ENCODE data around the gene FAF1. TPM values are rescaled to one million over a fixed set of nuclear protein-coding genes. Genes with fewer than 3 reads are reported as not detected.

Gene FAF1
- total and polyA plus RNA-seq, 2 donors (not counting 3 experiments of a cell fraction or from before 2014, with no cell fraction given) = 9.0 to 57.6 TPM

- ChIA-PET POLR2A (no interaction called here), CTCF (interaction anchor here (3.0 kb wide), 1 partner anchor 31 kb away, joined by 15 read pairs; no protein-coding TSS in a partner anchor)
- Histone ChIP-seq H3K9me1 (replicated peaks; ENCODE audit: control insufficient read depth, extremely low read depth, insufficient read depth, low read length) (no peaks in the 10 kb centered on the region), H3K4me1 (ENCODE audit: control insufficient read depth, extremely low read depth, insufficient read depth, low read length) (no peaks in the 10 kb centered on the region), H4K20me1 (replicated peaks; ENCODE audit: control insufficient read depth, extremely low read depth, insufficient read depth, low read length) (peaks cover 2% of the 10 kb centered on the region), H3K79me2 (ENCODE audit: control insufficient read depth, insufficient read depth, low read length) (peaks cover 33% of the 10 kb centered on the region), H3K4me2 (ENCODE audit: insufficient read depth, low read length) (no peak overlapping the region), H3K36me3 (ENCODE audit: control insufficient read depth in 2 of 2, extremely low read depth in 1 of 2, insufficient read depth in 2 of 2, low read length in 2 of 2) (no peaks in the 10 kb centered on the region), H3K4me3 (replicated peaks in 1 of 3; ENCODE audit: insufficient read depth in 1 of 3, low read depth in 1 of 3, low read length in 3 of 3) (no peak overlapping the region), H3K27ac (ENCODE audit: insufficient read depth, low read depth, low read length) (no peak overlapping the region), H3K9ac (replicated peaks; ENCODE audit: extremely low read depth, insufficient read depth, low read length) (no peak overlapping the region), H3K27me3 (ENCODE audit: control insufficient read depth in 2 of 2, insufficient read depth in 2 of 2, low read length in 2 of 2) (no peaks in the 10 kb centered on the region), H2AFZ (ENCODE audit: low read depth, low read length) (no peak overlapping the region), H3K9me3 (replicated peaks; ENCODE audit: control insufficient read depth, insufficient read depth, low read length) (no peaks in the 10 kb centered on the region)
- intact Hi-C loops (cut with micrococcal nuclease) = no loop called here
- BruUV-seq (replicated peaks) = no TSS peak
- no peak for DNase-seq (ENCODE audit: low read depth, low spot score)
- no peak for FAIRE-seq
- dilution Hi-C loops (cut with MboI; ENCODE audit: extremely low pct_ligation_motif_present, low sequenced_read_pairs) = no loop called here
- TF ChIP-seq GATA2 (IDR thresholded peaks at IDR 0.05; ENCODE audit: insufficient read depth, insufficient read length, low read depth, low read length) (no peak), POLR2A (IDR thresholded peaks at IDR 0.05; ENCODE audit: low read depth, low read length) (no peak), JUN (IDR thresholded peaks at IDR 0.05; ENCODE audit: borderline replicate concordance, insufficient read depth, insufficient read length, low read depth) (no peak), POLR2AphosphoS5 (IDR thresholded peaks at IDR 0.05; ENCODE audit: insufficient read depth, low read depth, low read length) (no peak), EZH2 (IDR thresholded peaks at IDR 0.05; ENCODE audit: borderline replicate concordance, low read depth, low read length, severe bottlenecking) (no peak), MAX (IDR thresholded peaks at IDR 0.05; ENCODE audit: insufficient read depth, insufficient read length) (no peak), FOS (IDR thresholded peaks at IDR 0.05; ENCODE audit: borderline replicate concordance, insufficient read depth, low read length) (no peak), MYC (IDR thresholded peaks at IDR 0.05; ENCODE audit: low read depth, low read length) (no peak)
- TF ChIP-seq, protein P1, sequence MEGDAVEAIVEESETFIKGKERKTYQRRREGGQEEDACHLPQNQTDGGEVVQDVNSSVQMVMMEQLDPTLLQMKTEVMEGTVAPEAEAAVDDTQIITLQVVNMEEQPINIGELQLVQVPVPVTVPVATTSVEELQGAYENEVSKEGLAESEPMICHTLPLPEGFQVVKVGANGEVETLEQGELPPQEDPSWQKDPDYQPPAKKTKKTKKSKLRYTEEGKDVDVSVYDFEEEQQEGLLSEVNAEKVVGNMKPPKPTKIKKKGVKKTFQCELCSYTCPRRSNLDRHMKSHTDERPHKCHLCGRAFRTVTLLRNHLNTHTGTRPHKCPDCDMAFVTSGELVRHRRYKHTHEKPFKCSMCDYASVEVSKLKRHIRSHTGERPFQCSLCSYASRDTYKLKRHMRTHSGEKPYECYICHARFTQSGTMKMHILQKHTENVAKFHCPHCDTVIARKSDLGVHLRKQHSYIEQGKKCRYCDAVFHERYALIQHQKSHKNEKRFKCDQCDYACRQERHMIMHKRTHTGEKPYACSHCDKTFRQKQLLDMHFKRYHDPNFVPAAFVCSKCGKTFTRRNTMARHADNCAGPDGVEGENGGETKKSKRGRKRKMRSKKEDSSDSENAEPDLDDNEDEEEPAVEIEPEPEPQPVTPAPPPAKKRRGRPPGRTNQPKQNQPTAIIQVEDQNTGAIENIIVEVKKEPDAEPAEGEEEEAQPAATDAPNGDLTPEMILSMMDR (IDR thresholded peaks at IDR 0.05; ENCODE audit: extremely low read depth in 1 of 2, insufficient read depth in 1 of 2, low read depth in 1 of 2, low read length in 2 of 2) = no peak
These were observed 61.3 kb downstream of the FAF1 start for GRCh38 chr1:50898773-50899172.
